Effector CD8-positive, alpha-beta T cell (primary cell): ENCODE results near the gene RNF112.

Experiments
- DNase-seq: peaks from one replicate; lab custom pipeline; 2025; lab: John Stamatoyannopoulos, UW

The RNF112 gene

DNA sequence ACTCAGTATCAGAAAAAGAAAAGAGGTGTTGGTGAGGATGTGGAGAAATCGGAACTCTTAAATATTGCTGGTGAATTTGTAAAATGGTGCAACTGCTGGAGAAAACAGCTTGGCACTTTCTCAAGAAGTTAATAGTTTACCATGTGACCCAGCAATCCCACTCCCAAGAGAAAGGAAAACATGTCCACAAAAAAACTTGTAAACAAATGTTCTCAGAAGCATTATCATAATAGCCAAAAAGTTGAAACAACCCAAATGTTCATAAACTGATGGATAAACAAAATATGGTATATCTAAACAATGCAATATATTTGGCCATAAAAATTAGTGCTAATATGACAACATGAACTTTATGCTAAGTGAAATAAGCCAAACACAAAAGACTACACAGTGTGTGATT lies 35.3 kb upstream of the RNF112 start:
- no peak for DNase-seq

DNA sequence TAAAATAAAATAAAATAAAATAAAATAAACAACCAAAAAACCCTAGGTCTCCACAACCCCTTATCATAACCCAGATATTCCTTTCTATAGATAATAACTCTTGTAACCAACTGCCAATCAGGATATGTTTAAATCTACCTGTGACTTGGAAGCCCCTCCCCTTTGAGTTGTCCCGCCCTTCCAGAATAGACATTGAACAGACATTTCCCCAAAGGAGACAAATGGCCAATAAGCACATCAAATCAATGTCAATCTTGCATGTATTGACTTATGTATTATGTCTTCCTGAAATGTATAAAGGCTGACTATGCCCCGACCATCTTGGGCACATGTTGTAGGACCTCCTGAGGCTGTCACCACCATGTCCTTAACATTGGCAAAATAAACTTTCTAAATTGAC lies 34.2 kb upstream of the RNF112 start:
- DNase-seq: no peak

DNA sequence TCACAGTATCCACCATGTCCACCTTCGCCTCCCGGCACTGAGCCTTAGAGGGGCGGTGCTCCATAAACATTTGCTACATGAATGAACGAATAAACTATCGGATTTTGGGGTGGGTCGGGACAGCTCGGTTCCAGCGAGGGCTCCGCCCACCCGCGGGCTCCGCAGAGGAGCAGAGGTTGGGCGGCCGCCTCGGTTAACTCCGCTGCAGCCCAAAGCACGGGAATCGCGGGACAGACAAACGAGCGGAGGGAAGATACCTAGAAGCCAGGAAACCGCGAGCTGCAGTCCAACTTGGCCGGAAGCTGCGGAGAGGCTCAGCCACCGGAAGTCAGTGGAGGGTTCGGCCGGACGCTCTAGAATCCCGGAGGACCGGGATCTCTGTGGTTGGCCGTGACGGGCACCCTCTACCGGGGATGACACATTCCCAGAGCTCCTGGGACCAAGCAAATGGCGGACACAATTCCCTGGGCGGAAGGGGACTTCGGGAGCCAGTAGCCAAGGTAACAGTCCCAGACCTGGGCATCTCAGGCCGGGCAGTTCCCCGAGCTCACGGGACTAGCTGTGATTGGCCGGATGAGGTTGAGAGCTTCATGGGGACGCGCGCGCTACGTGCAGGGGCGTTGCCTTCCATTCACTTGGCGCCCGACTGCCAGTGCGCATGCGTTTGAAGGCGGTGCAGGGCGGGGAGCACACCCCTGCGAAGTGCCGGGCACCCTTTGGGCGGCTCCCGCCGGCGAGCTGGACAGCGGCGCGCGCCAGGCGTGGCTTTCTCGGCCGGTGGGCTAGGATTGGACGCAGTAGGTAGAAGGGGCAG lies 33.2 kb upstream of the RNF112 start:
- DNase-seq: peak; percentile 87

GRCh38 chr17:19378416-19379360 lies 32.3 kb upstream of the RNF112 start, which contains the start of gene MAPK7:
Gene MAPK7 (plus strand): TSS chr17:19378498. CDS start chr17:19378901, 403 bp downstream.
- DNase-seq: no peak

DNA sequence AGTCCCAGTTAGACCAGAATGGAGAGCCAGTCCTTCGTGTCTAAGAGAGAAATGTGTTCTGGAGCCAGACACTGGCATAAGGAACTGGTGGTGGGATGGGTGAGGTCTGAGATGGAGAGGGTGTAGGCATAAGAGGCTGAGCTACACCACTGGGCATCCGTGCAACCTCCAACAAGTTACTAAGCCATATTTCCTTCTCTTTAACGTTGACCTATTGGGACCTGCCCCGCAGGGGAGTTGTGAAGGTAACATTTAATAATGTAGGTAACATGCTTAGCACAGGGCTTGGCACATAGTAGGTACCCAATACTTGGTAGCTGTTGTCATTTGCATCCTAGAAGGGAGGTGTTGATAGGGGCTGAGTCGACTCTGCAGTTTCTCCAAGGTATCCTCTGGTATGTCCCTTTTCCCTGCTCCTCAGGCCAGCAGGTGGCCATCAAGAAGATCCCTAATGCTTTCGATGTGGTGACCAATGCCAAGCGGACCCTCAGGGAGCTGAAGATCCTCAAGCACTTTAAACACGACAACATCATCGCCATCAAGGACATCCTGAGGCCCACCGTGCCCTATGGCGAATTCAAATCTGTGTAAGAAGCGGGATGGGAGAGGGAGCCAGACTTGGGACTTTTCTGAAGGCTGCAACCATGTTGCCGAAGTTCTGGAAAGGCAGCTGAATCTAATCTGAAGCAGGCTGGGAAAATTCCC lies 31.5 kb upstream of the RNF112 start:
- DNase-seq: no peak

- DNase-seq: no peak
These were observed 30.3 kb upstream of the RNF112 start for GRCh38 chr17:19380481-19381301.

DNA sequence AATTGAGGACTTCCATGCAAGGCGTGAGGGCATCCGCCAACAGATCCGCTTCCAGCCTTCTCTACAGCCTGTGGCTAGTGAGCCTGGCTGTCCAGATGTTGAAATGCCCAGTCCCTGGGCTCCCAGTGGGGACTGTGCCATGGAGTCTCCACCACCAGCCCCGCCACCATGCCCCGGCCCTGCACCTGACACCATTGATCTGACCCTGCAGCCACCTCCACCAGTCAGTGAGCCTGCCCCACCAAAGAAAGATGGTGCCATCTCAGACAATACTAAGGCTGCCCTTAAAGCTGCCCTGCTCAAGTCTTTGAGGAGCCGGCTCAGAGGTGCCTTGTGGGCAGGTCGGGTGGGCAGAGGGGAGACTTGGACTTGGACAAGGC lies 29.7 kb upstream of the RNF112 start:
- no peak for DNase-seq

DNA sequence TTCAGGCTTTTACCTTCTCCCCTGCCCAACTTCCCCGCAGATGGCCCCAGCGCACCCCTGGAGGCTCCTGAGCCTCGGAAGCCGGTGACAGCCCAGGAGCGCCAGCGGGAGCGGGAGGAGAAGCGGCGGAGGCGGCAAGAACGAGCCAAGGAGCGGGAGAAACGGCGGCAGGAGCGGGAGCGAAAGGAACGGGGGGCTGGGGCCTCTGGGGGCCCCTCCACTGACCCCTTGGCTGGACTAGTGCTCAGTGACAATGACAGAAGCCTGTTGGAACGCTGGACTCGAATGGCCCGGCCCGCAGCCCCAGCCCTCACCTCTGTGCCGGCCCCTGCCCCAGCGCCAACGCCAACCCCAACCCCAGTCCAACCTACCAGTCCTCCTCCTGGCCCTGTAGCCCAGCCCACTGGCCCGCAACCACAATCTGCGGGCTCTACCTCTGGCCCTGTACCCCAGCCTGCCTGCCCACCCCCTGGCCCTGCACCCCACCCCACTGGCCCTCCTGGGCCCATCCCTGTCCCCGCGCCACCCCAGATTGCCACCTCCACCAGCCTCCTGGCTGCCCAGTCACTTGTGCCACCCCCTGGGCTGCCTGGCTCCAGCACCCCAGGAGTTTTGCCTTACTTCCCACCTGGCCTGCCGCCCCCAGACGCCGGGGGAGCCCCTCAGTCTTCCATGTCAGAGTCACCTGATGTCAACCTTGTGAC lies 29.1 kb upstream of the RNF112 start:
- no peak for DNase-seq

DNA sequence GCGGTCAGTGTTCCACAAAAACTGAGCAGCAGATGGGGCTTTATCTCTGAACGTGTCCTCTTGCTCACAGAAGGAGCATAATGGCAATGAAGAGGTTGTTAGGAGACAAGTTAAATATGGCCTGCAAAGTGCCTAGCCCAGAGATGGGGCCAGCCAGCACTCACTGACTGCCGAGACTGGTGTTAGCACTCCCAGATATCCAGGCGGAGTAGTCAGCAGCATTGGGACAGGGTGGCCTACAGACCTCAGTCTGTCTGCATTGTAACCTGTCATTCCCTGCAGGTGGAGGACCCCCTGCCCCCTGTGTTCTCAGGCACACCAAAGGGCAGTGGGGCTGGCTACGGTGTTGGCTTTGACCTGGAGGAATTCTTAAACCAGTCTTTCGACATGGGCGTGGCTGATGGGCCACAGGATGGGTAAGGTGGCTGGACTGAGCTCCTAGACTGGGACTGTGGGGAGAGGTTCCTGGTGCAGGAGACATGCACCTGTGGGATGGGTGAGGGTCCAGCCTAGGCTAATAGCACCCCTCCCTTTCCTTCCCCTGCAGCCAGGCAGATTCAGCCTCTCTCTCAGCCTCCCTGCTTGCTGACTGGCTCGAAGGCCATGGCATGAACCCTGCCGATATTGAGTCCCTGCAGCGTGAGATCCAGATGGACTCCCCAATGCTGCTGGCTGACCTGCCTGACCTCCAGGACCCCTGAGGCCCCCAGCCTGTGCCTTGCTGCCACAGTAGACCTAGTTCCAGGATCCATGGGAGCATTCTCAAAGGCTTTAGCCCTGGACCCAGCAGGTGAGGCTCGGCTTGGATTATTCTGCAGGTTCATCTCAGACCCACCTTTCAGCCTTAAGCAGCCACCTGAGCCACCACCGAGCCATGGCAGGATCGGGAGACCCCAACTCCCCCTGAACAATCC lies 28.2 kb upstream of the RNF112 start:
- DNase-seq: no peak

DNA sequence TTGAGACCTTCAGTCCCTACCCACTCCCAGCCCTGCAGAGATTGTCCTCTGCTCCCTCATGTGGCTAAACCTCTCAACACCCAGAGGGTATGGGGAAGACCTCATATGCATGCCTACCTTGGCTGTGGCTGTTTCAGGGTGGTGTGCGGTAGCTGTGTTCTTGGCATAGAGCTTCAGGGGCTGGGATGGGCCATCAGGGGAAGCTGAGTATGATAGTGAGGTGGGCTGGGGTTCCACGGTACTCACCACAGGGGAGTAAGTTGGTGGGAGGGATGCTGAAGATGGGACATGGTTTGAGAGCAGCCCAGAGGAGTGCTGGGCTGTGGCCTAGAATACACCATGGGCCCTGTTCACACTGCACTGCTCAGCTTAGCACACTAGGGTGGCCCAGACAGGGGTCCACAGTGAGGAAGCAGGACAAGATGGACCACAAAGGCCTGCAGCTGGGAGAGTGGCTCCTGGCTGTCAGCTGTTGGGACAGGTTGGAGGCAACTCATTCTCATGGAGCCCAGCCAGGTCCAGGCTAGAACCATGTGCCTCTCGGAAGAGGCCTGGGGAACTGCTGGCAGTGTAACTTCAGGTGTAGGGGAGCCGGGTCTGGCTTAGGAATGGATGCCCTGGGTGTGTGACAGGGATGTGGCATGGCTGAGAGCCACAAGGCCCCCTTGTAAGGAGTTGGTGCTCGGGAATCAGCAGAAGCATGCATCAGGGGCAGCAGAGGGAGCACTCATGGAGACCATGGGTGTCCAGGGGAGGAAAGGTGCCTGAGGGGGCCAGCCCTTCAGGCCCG lies 27.2 kb upstream of the RNF112 start:
- no peak for DNase-seq

GRCh38 chr17:19384723-19385391 lies 26.2 kb upstream of the RNF112 start:
- DNase-seq: no peak

GRCh38 chr17:19385521-19385983 lies 25.5 kb upstream of the RNF112 start:
- no peak for DNase-seq

DNA sequence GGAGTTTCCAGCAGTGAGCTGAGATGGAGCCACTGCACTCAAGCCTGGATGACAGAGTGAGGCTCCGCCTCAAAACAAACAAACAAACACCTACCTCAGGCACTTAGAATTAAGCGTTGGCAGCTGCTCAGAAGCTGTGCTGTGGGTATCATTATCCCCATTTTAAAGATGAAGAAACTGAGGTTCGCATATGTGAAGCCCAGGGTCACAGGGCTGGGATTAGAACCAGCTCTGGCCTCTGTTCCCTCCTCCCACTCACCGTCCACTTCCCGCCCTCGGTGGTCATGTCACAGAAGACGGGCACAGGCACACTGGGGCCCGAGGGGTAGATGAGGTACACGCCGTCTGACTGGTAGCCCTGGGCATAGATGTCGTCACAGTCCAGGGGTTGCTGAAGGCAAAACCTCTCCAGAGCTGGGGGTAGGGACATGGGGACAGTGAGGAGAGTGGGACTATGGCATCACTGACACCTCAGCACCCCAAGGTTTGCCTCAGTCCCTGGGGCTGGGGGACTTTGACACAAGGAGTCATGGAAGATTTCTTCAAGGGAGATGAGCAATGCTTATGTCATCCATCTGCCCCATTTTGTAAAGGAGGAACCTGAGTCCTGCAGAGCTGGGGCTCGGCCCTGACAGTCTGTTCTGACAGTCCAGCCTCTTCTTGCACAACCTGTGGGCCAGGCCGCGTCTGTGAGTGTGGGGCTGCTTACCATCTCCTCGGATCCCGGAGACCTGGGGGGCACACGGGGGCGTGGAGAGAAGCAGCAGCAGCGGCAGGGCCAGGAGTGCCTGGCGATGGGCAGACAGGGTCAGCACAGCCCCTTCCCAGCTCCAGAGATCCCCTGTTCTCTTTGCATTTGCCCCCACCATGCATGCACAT lies 24.7 kb upstream of the RNF112 start:
- no peak for DNase-seq

DNA sequence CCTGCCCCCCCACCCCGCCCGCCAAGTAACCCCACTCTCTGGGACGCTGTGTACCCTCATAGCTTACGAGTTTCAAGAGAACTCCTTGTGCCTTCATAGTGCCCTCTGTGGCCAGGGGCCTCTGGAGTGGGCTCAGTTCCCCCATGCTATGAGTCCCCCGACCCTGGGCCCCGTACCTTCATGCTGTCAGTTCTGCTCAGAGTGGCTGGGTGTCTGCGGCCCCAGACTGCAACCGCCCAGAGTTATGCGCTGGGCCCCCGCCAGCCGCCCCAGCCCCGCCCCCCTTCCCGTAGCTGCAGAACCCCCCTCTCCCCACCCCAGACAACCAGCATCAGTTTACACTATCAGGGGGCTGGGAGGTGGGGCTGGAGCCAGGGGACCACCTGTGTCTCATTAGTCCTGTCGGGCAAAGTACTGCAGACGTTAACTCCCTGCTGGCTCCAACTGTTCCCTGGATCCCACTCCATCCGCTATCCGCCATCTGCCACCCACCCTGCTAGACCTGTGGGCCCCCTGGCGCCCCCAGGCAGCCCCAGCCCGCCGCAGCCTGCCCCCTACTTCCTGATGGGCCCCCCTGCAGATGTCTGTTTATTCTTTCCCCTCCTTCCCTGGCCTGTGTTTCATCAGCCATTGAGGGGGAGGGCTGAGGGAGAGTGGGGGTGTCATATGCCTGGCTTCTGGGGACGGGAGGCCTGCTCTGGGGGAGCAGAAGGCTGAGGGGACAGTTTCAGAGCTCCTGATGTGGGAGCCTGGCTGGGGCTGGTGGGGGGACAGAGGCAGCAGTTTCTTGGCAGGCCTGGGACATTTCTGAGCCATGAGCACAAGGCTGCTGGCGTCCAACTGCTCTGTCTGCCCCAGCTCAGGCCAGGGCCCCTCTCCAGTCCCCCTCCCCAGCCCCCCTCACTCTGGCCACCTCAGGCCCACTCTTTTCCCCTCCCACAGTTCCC lies 23.8 kb upstream of the RNF112 start, which contains the start of gene MFAP4:
Gene MFAP4, minus strand, starts transcription at position 217 of the 947 bp plus-strand sequence. Its CDS starts 35 bp downstream, at position 182.
- DNase-seq: no peak

- no peak for DNase-seq
These were observed 23.0 kb upstream of the RNF112 start for GRCh38 chr17:19387921-19388521.
